Measurements from ENCODE around the gene MRPL55. TPM values are rescaled to one million over a fixed set of nuclear protein-coding genes. Genes with fewer than 3 reads are reported as not detected.
A peak's percentile ranks its signal among the peaks of the same experiment; 100 is the strongest.

The MRPL55 gene
- polyA plus RNA-seq, 3 donors = 99.8 to 277 (median 104) TPM

- intact Hi-C loops (cut with micrococcal nuclease) = loop anchor here (2.0 to 5.0 kb wide), 2 partner anchors 17 to 36 kb away; partner anchors contain the start of gene GUK1 (in 1 of the 2)
- TF ChIP-seq CTCF (IDR thresholded peaks at IDR 0.05) = no peak
- H3K27ac Mint-ChIP-seq = peak overlapping the region in 4 of 7 donors; percentile 15 to 65 (median 36)
- WGBS (ENCODE audit: insufficient coverage) = 88% methylated on average over 7 of the region's 8 CpGs
- no peak overlapping the region for H3K9ac ChIP-seq (ENCODE audit: insufficient read depth, low read length, poor library complexity, severe bottlenecking)
- no peak overlapping the region for H2AFZ ChIP-seq (ENCODE audit: insufficient read depth, low read depth, low read length, poor library complexity, severe bottlenecking)
- no peak overlapping the region for H3K27ac ChIP-seq (ENCODE audit: low read depth in 1 of 2, low read length in 2 of 2)
- H3K36me3 ChIP-seq (replicated peaks in 1 of 2; ENCODE audit: control insufficient read depth in 1 of 2, insufficient read depth in 2 of 2, low read length in 2 of 2) = peaks cover 11 to 21% of the 10 kb centered on the region in 2 donors
- H3K4me1 ChIP-seq (ENCODE audit: control insufficient read depth in 1 of 2, insufficient read depth in 2 of 2, low read length in 2 of 2) = peaks cover 49 to 68% of the 10 kb centered on the region in 2 donors
- H3K9me3 ChIP-seq (replicated peaks in 1 of 2; ENCODE audit: control insufficient read depth in 1 of 2, insufficient read depth in 1 of 2, low read length in 2 of 2) = no peaks in the 10 kb centered on the region
- peaks cover 55% of the 10 kb centered on the region for H3K79me2 ChIP-seq (ENCODE audit: insufficient read depth, low read length)
- peaks cover 0 to 2% (median 0%) of the 10 kb centered on the region in 3 donors for H3K27me3 Mint-ChIP-seq (ENCODE audit: low read depth in 3 of 3)
- H3K27me3 ChIP-seq (ENCODE audit: control insufficient read depth in 2 of 2, insufficient read depth in 2 of 2, low read length in 2 of 2) = no peaks in the 10 kb centered on the region
- H3K9me3 Mint-ChIP-seq = peaks cover 0 to 2% (median 1%) of the 10 kb centered on the region in 7 donors
- no peak overlapping the region for H3K4me2 ChIP-seq (replicated peaks; ENCODE audit: extremely low read depth, low read length, poor library complexity, severe bottlenecking)
- H3K36me3 Mint-ChIP-seq = peaks cover 13 to 21% of the 10 kb centered on the region in 2 donors
- DNase-seq = no peak
- peaks cover 7% of the 10 kb centered on the region for H4K20me1 ChIP-seq (ENCODE audit: insufficient read depth, low read length)
- no peak overlapping the region for H3K4me3 ChIP-seq (replicated peaks in 1 of 3; ENCODE audit: low read depth in 2 of 3, low read length in 3 of 3)
- no peak overlapping the region for H3K4me3 Mint-ChIP-seq
- H3K4me1 Mint-ChIP-seq = peaks cover 50% of the 10 kb centered on the region
These were observed 2.9 kb downstream of the MRPL55 start for GRCh38 chr1:228105996-228106799.

GRCh38 chr1:228105270-228105995 lies 3.7 kb downstream of the MRPL55 start:
- Mint-ChIP-seq H3K27ac (peak overlapping the region in 2 of 7 donors; percentile 69 to 79), H3K4me3 (no peak overlapping the region), H3K9me3 (no peaks in the 10 kb centered on the region), H3K4me1 (peaks cover 50% of the 10 kb centered on the region), H3K36me3 (peaks cover 13 to 22% of the 10 kb centered on the region in 2 donors), H3K27me3 (ENCODE audit: low read depth in 3 of 3) (peaks cover 0 to 4% (median 0%) of the 10 kb centered on the region in 3 donors)
- Histone ChIP-seq H3K27ac (ENCODE audit: low read depth in 1 of 2, low read length in 2 of 2) (no peak overlapping the region), H3K4me2 (replicated peaks; ENCODE audit: extremely low read depth, low read length, poor library complexity, severe bottlenecking) (no peak overlapping the region), H3K36me3 (replicated peaks in 1 of 2; ENCODE audit: control insufficient read depth in 1 of 2, insufficient read depth in 2 of 2, low read length in 2 of 2) (peaks cover 14 to 26% of the 10 kb centered on the region in 2 donors), H3K9ac (ENCODE audit: insufficient read depth, low read length, poor library complexity, severe bottlenecking) (no peak overlapping the region), H2AFZ (ENCODE audit: insufficient read depth, low read depth, low read length, poor library complexity, severe bottlenecking) (no peak overlapping the region), H4K20me1 (ENCODE audit: insufficient read depth, low read length) (peaks cover 15% of the 10 kb centered on the region), H3K27me3 (ENCODE audit: control insufficient read depth in 2 of 2, insufficient read depth in 2 of 2, low read length in 2 of 2) (no peaks in the 10 kb centered on the region), H3K4me3 (replicated peaks in 1 of 3; ENCODE audit: low read depth in 2 of 3, low read length in 3 of 3) (no peak overlapping the region), H3K4me1 (ENCODE audit: control insufficient read depth in 1 of 2, insufficient read depth in 2 of 2, low read length in 2 of 2) (peaks cover 55 to 68% of the 10 kb centered on the region in 2 donors), H3K79me2 (ENCODE audit: insufficient read depth, low read length) (peaks cover 61% of the 10 kb centered on the region), H3K9me3 (replicated peaks in 1 of 2; ENCODE audit: control insufficient read depth in 1 of 2, insufficient read depth in 1 of 2, low read length in 2 of 2) (no peaks in the 10 kb centered on the region)
- DNase-seq = no peak
- no peak for TF ChIP-seq CTCF (IDR thresholded peaks at IDR 0.05)
- intact Hi-C loops (cut with micrococcal nuclease) = loop anchor here (2.0 to 5.0 kb wide), 2 partner anchors 17 to 37 kb away; partner anchors contain the start of gene GUK1 (in 1 of the 2)
- WGBS (ENCODE audit: insufficient coverage) = 94% methylated on average over 9 of the region's 9 CpGs

Data from CD14-positive monocyte (primary cell).